ENCODE data around the gene KIF18B. TPM values are rescaled to one million over a fixed set of nuclear protein-coding genes. Genes with fewer than 3 reads are reported as not detected.

KIF18B gene
- polyA plus RNA-seq, 3 donors: not detected

DNA sequence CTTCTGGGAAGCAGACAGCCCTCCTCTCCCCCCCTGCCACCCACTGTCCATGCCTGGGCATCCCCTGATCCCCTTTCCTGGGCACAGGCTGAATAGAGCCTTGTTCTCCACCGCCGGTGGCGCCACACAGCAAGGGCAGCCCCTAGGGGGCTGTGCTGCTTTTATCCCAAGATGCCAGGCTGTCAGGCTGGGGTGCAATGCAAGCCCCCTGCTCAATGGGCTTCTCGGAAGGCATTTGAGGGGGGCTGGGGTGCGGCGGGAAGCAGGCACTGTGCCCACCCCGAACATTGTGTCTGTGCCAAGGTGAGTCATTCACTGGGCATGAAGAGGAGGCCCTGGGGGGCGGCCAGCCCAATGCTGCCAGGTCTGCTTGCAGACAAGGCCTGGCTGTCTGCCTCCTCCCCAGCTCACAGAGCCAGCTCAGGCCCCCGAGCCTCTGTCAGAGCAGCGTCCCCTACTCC, 30.8 kb downstream of the KIF18B start:
- H3K36me3 Mint-ChIP-seq: peaks cover 0 to 5% of the 10 kb centered on the region in 2 donors
- no peak overlapping the region for H2AFZ ChIP-seq (ENCODE audit: insufficient read depth, low read depth, low read length, poor library complexity, severe bottlenecking)
- no peak for TF ChIP-seq CTCF (IDR thresholded peaks at IDR 0.05)
- peaks cover 30 to 42% (median 38%) of the 10 kb centered on the region in 3 donors for H3K27me3 Mint-ChIP-seq (ENCODE audit: low read depth in 3 of 3)
- H3K9ac ChIP-seq (ENCODE audit: insufficient read depth, low read length, poor library complexity, severe bottlenecking): peak overlapping the region; percentile 6
- no peaks in the 10 kb centered on the region for H4K20me1 ChIP-seq (ENCODE audit: insufficient read depth, low read length)
- no peak overlapping the region for H3K4me2 ChIP-seq (replicated peaks; ENCODE audit: extremely low read depth, low read length, poor library complexity, severe bottlenecking)
- peak overlapping the region in 1 of 7 donors; percentile 42 for H3K27ac Mint-ChIP-seq
- no peaks in the 10 kb centered on the region for H3K79me2 ChIP-seq (ENCODE audit: insufficient read depth, low read length)
- no peaks in the 10 kb centered on the region for H3K36me3 ChIP-seq (replicated peaks in 1 of 2; ENCODE audit: control insufficient read depth in 1 of 2, insufficient read depth in 2 of 2, low read length in 2 of 2)
- WGBS (ENCODE audit: insufficient coverage): 83% methylated on average over 8 of the region's 10 CpGs
- H3K27ac ChIP-seq (ENCODE audit: low read depth in 1 of 2, low read length in 2 of 2): no peak overlapping the region
- H3K9me3 Mint-ChIP-seq: peaks cover 0 to 3% (median 0%) of the 10 kb centered on the region in 7 donors
- H3K9me3 ChIP-seq (replicated peaks in 1 of 2; ENCODE audit: control insufficient read depth in 1 of 2, insufficient read depth in 1 of 2, low read length in 2 of 2): no peaks in the 10 kb centered on the region
- peak in 1 of 3 donors; percentile 5 for DNase-seq
- H3K4me3 Mint-ChIP-seq: no peak overlapping the region
- intact Hi-C loops (cut with micrococcal nuclease): no loop called here
- peaks cover 18% of the 10 kb centered on the region for H3K4me1 Mint-ChIP-seq
- no peak overlapping the region for H3K4me3 ChIP-seq (replicated peaks in 1 of 3; ENCODE audit: low read depth in 2 of 3, low read length in 3 of 3)
- peaks cover 9 to 33% of the 10 kb centered on the region in 2 donors for H3K27me3 ChIP-seq (ENCODE audit: control insufficient read depth in 2 of 2, insufficient read depth in 2 of 2, low read length in 2 of 2)
- peaks cover 15 to 21% of the 10 kb centered on the region in 2 donors for H3K4me1 ChIP-seq (ENCODE audit: control insufficient read depth in 1 of 2, insufficient read depth in 2 of 2, low read length in 2 of 2)

DNA sequence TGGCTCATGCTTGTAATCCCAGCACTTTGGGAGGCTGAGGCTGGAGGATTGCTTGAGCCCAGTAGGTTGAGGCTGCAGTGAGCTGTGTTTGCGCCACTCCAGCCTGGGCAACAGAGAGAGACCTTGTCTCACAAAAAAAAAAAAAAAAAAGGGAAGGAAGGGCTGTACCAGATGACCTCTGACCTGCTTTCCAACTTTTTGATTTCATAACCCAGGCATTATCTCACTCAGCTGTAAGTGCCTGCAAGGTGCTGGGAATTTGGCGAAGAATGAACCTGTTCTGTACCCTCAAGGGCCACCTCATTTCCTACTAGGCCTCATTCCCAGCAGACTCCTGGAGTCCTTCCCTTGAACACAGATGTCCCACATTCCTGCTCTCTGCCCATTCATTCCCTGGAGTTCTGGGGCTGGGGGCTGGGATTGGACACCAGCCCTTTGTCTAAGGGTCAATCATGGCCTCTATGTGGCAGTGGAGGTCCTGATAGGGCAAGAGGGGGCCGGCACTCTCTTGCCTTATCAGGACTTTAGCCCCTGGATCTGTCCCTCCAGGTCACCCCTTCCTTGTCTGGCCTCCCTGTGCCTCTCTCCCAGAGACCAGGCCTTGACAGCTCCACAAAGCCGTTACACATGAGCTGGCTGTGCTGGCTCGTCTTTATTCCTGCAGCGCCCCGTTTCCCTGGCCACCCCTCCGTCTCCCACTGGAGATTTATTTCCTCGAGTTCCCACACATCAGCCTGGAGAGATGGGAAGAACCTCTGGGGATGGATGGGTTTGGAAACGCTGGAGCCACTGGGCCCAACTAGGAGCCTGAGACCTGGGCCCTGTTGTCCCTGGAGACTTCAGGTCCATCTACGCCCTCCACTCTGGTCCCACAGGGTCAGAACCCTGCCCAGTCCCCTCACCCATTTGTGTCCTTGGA, 31.5 kb downstream of the KIF18B start:
- WGBS (ENCODE audit: insufficient coverage): 85% methylated on average over 4 of the region's 11 CpGs

More for the DNA sequence above, 31.5 kb downstream of the KIF18B start:
- Histone ChIP-seq H3K27me3 (ENCODE audit: control insufficient read depth in 2 of 2, insufficient read depth in 2 of 2, low read length in 2 of 2) (peaks cover 12 to 36% of the 10 kb centered on the region in 2 donors), H3K4me3 (replicated peaks in 1 of 3; ENCODE audit: low read depth in 2 of 3, low read length in 3 of 3) (peak overlapping the region in 1 of 3 experiments; percentile 8), H4K20me1 (ENCODE audit: insufficient read depth, low read length) (no peaks in the 10 kb centered on the region), H3K36me3 (replicated peaks in 1 of 2; ENCODE audit: control insufficient read depth in 1 of 2, insufficient read depth in 2 of 2, low read length in 2 of 2) (no peaks in the 10 kb centered on the region), H3K4me2 (replicated peaks; ENCODE audit: extremely low read depth, low read length, poor library complexity, severe bottlenecking) (peak overlapping the region; percentile 34), H2AFZ (ENCODE audit: insufficient read depth, low read depth, low read length, poor library complexity, severe bottlenecking) (no peak overlapping the region), H3K27ac (ENCODE audit: low read depth in 1 of 2, low read length in 2 of 2) (peak overlapping the region in 1 of 2 donors; percentile 5), H3K9ac (ENCODE audit: insufficient read depth, low read length, poor library complexity, severe bottlenecking) (peak overlapping the region; percentile 6), H3K4me1 (ENCODE audit: control insufficient read depth in 1 of 2, insufficient read depth in 2 of 2, low read length in 2 of 2) (peaks cover 22 to 28% of the 10 kb centered on the region in 2 donors), H3K9me3 (replicated peaks in 1 of 2; ENCODE audit: control insufficient read depth in 1 of 2, insufficient read depth in 1 of 2, low read length in 2 of 2) (no peaks in the 10 kb centered on the region), H3K79me2 (ENCODE audit: insufficient read depth, low read length) (no peaks in the 10 kb centered on the region)
- no peak for TF ChIP-seq CTCF (IDR thresholded peaks at IDR 0.05)
- Mint-ChIP-seq H3K36me3 (peaks cover 0 to 5% of the 10 kb centered on the region in 2 donors), H3K4me3 (peak overlapping the region in 1 of 2 donors; percentile 21), H3K9me3 (peaks cover 0 to 3% (median 0%) of the 10 kb centered on the region in 7 donors), H3K27ac (peak overlapping the region in 4 of 7 donors; percentile 46 to 66 (median 60)), H3K27me3 (ENCODE audit: low read depth in 3 of 3) (peaks cover 32 to 42% (median 36%) of the 10 kb centered on the region in 3 donors), H3K4me1 (peaks cover 24% of the 10 kb centered on the region)
- DNase-seq: peak; percentile 37 to 66 (median 66)
- intact Hi-C loops (cut with micrococcal nuclease): no loop called here
